Caki2 (cell line): ENCODE results near the gene STOML1. TPM values are rescaled to one million over a fixed set of nuclear protein-coding genes. Genes with fewer than 3 reads are reported as not detected.

Experiments
- DNase-seq: peaks from one replicate; pipeline ENCODE4 v3.0.0-alpha.2; 2015; ENCODE audit warnings: low read depth
- in situ Hi-C: cut with HindIII; loops from 2 replicates; pipeline ENCODE4 v1.10.0; 2016; ENCODE audit warnings: low sequenced_read_pairs, low pct_unique_long_range_greater_than_20kb, mixed read lengths
- total RNA-seq: library from RNA; depleted of rRNA; stranded (reverse); fragments of >200 nt; shearing (Covaris generic); gene quantifications from 2 replicates; pipeline ENCODE4 v1.2.3, GENCODE V29; 2014; ENCODE audit warnings: low replicate concordance; rRNA removed

Gene STOML1
- 24.1 and 33.0 TPM in 2 replicates for total RNA-seq

- in situ Hi-C loops = no loop called here
- peak; percentile 90 for DNase-seq
These were observed at the start of gene STOML1 for GRCh38 chr15:73991726-73992593. TSS of gene STOML1 (minus strand) at chr15:73992295. CDS start at chr15:73992223, 72 bp downstream.

DNA sequence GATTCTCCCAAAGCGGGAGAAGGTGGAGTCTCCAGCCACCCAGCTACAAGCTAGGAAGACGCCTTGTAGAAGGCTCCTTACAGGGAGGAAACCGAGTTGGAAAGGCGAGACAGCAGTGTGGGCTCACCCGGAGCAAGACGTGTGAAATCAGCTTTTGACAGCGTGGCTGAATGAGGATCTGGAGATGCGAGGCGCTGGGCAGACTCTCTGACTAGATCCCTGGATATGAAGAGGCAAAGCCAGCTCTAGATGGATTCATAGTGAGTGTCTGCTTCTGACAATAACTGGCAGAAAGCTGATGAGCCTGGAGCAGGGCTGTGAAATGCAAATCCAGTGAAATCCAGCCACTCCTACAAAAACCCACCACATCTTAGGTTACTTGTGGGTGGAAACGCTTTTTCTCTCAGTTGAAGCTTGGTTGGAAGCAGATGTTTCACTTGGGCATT is 49.2 kb upstream of the STOML1 start:
- in situ Hi-C loops = no loop called here
- no peak for DNase-seq

DNA sequence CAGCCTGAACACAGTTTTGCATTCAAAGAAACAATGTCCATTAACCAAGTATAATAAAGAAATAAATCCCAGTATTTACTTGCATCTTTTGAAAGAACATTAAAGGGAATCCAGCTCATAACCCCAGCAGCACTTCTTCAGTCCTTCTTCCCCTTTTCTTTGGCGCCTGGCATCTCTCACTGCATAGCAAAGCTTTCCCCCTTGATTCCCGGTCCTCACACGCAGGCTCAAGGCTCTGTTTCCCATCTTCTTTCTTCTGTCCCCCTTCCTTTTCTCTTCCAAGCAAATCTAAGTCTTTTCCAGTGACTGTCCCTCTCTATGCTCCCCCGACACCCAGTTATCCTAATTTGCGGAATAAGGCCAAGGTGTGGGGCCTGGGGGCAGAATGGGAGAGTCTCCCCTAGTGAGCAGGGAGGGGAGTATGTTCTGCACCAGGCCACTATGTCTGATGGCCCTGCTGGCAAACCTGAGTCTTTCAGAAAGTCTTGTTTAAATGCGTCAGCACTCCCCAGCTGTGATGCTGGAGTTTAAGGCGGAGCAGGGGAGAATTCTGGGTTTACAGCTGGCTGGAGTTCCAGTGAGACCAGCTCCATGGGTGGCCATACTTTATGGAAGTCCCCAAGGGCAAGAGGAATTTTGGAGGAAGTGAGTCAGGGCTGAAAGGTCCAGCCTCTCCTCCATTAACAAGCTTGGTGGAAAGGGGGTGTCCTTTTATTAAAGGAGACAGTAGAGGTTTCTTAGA is 48.2 kb upstream of the STOML1 start:
- DNase-seq = no peak

DNA sequence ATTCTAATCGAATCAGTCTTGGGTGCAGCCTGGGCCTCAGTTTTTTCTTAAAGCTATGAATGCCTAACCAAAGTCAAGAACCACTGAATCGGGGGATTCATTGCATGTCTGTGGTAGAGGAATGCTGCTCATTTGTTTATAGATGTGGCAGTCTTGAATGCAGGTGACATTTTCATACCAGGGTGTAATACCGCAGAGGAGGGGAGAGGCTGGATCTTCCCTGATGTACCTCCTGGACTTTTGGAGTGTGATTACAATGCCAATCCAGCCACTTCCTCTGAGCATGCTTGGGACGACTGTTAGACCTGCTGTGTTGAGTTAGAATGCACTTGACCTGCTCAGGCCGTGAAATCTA is 47.5 kb upstream of the STOML1 start:
- DNase-seq = no peak
- in situ Hi-C loops = no loop called here

More for the DNA sequence above, 48.2 kb upstream of the STOML1 start:
- in situ Hi-C loops = no loop called here

GRCh38 chr15:74038707-74039655 is 46.9 kb upstream of the STOML1 start:
- in situ Hi-C loops = no loop called here
- DNase-seq = no peak

DNA sequence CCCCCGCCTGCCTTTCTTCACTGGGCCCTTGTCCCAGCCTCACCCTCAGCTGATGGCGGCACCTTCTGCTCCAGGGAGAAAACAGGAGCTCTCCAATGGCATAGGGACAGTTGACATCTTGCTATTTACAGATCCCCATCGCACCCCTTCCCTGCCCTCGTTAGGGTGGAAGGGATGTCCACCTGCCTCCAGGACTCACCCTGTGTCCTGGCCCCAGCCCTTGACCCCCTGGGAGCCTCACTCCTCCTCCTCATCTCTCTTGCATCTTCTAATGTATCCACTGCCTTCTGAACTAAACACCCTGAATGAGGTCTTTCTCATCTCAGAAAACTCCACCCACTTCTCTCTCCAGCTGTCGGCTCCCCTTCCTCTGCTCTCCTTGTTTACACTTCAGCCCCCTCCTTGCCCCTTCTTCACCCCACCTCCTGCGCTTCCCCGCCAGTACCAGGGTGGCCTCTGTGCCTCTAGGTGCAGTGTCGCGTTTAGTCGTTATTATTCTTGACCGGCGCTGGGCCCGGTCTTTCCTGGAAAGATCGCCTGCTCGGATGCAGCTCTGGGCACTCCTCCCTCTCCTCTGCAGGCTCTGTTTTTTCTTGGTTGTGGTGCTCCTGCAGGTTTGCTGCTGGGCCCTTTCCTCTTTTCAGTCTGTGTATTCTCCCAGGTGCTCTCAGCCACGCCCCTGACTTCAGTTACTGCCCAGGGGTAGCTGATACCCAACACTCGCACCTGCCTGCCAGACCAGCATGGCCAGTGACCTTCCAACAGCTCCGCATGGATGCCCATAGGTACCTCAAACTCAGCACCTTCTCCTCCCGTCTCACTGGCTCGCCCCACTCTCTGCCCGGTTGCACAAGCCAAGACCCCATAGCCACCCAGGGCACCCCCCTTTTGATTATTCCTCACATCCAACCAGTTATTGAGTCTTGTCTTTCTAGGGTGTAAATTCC is 45.3 kb upstream of the STOML1 start:
- DNase-seq = no peak
- in situ Hi-C loops = no loop called here

- in situ Hi-C loops = no loop called here
- peak; percentile 52 for DNase-seq
These were observed 44.4 kb upstream of the STOML1 start for GRCh38 chr15:74036271-74037170.

GRCh38 chr15:74035121-74036017 is 43.3 kb upstream of the STOML1 start:
- DNase-seq = no peak
- in situ Hi-C loops = no loop called here

DNA sequence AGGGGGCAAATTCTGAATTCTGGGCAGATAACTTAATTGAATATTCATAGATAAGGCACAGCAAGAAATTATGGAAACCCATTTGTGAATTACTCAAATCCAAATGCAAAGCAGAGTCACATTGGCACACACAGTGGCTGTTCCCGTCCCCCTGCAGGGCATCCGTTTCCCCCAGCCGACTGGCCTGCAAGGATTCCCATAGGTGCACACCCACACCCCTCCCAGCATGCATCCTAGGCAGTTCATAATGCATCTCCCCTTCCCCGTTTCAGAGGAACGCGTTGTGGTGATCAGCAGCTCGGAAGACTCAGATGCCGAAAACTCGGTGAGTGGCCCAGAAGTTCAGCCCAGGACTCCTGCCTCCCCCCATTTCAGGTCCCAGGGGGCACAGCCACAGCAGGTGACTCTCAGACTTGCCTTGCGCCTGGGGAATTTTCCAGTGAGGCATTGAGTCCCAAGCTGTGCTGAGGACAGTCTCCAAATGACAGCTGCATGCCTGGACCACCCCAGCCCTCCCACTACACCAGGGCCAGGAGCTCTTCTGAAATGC is 42.2 kb upstream of the STOML1 start:
- DNase-seq = no peak
- in situ Hi-C loops = no loop called here

GRCh38 chr15:74032606-74033561 is 40.8 kb upstream of the STOML1 start:
- in situ Hi-C loops = no loop called here

DNA sequence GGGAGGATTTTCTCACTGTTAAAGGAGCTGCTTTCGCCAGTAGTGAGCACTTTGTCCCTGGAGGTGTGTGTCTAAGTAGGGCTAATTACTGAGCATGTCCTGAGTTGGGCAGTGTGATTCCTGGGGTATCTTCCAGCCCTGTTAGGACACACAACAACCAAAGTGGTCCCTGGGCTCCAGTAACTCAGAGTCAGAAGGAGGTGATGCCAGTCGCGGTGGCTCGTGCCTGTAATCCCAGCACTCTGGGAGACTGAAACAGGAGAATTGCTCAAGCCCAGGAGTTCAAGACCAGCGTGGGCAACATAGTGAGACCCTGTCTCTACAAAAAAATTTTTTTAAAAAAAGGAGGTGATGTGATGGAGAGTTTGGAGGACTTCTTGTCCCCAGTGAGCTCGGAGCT is 40.0 kb upstream of the STOML1 start:
- in situ Hi-C loops = no loop called here
- DNase-seq = no peak

More at GRCh38 chr15:74032606-74033561, 40.8 kb upstream of the STOML1 start:
- DNase-seq = no peak

DNA sequence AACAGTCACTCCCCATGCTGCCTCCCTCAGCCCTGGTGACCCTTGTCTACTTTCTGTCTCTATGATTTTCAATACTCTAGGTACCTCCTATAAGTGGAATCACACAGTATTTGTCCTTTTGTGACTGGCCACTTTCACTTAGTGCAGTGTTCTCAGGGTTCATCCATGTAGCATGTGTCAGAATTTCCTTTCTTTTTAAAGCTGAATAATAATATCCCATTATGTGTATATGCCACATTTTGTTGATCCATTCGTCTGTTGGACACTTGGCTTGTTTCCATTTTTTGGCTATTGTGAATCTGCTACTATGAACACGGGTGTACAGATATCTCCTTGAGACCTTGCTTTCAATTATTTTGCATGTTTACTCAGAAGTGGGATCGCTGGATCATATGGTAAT is 36.6 kb upstream of the STOML1 start:
- no peak for DNase-seq
- in situ Hi-C loops = no loop called here

- no peak for DNase-seq
These were observed 35.6 kb upstream of the STOML1 start for GRCh38 chr15:74027688-74028087.

GRCh38 chr15:74025436-74025835 is 33.3 kb upstream of the STOML1 start:
- in situ Hi-C loops = no loop called here

More at GRCh38 chr15:74027688-74028087, 35.6 kb upstream of the STOML1 start:
- in situ Hi-C loops = no loop called here

More at GRCh38 chr15:74025436-74025835, 33.3 kb upstream of the STOML1 start:
- DNase-seq = no peak
